WERI-Rb-1 (cell line): ENCODE data around the gene STK11.
"Not testable (repeated sequence)": the region's sequence is repeated elsewhere in the genome, so short reads cannot be mapped to it uniquely, and the experiment has no call there.

ENCODE experiments used
- DNase-seq: peaks from one replicate; pipeline ENCODE4 v3.0.0-alpha.2; 2020
- H3K27ac ChIP-seq: fragments of 250-450 bp; sonication (Bioruptor Pico); 2 replicates; pipeline ENCODE4 v1.5.1; 2020; ENCODE audit warnings: mild to moderate bottlenecking, moderate library complexity
- H3K27me3 ChIP-seq: fragments of 250-450 bp; sonication (Bioruptor Pico); 2 replicates; pipeline ENCODE4 v1.5.1; 2021; ENCODE audit warnings: mild to moderate bottlenecking, low read depth, moderate library complexity; ENCODE audit not compliant: insufficient read depth, severe bottlenecking
- H3K36me3 ChIP-seq: fragments of 250-450 bp; sonication (Bioruptor Pico); 2 replicates; pipeline ENCODE4 v1.5.1; 2020; ENCODE audit warnings: mild to moderate bottlenecking, moderate library complexity
- H3K4me3 ChIP-seq: 2 replicates; pipeline ENCODE4 v1.5.1; 2011; ENCODE audit warnings: low read depth, mild to moderate bottlenecking, control low read depth, low read length
- H3K9me3 ChIP-seq: fragments of 250-450 bp; sonication (Bioruptor Pico); 2 replicates; pipeline ENCODE4 v1.5.1; 2021; ENCODE audit warnings: mild to moderate bottlenecking, moderate library complexity; ENCODE audit not compliant: severe bottlenecking
- CTCF ChIP-seq: IDR thresholded peaks from 2 replicates; pipeline ENCODE4 v1.5.1; 2011; ENCODE audit warnings: low read depth, mild to moderate bottlenecking, control low read depth, inconsistent platforms, low read length

STK11 gene

GRCh38 chr19:1182068-1182467 is 23.5 kb upstream of the STK11 start:
- Histone ChIP-seq H3K27ac (no peak overlapping the region), H3K36me3 (no peaks in the 10 kb centered on the region), H3K27me3 (no peaks in the 10 kb centered on the region), H3K4me3 (no peak overlapping the region), H3K9me3 (no peaks in the 10 kb centered on the region)
- DNase-seq = no peak
- no peak for TF ChIP-seq CTCF

GRCh38 chr19:1182727-1183126 is 22.9 kb upstream of the STK11 start:
- no peak for TF ChIP-seq CTCF
- DNase-seq = no peak
- Histone ChIP-seq H3K27me3 (no peaks in the 10 kb centered on the region), H3K9me3 (no peaks in the 10 kb centered on the region), H3K36me3 (no peaks in the 10 kb centered on the region), H3K4me3 (no peak overlapping the region), H3K27ac (no peak overlapping the region)

- Histone ChIP-seq H3K27me3 (no peaks in the 10 kb centered on the region), H3K27ac (no peak overlapping the region), H3K9me3 (no peaks in the 10 kb centered on the region), H3K4me3 (no peak overlapping the region), H3K36me3 (no peaks in the 10 kb centered on the region)
- no peak for DNase-seq
- no peak for TF ChIP-seq CTCF
Measured at GRCh38 chr19:1183543-1184172, 21.9 kb upstream of the STK11 start.

GRCh38 chr19:1189419-1189818 is 16.2 kb upstream of the STK11 start:
- Histone ChIP-seq H3K4me3 (no peak overlapping the region), H3K27ac (no peak overlapping the region)
- DNase-seq = no peak

GRCh38 chr19:1199531-1199930 is 6.0 kb upstream of the STK11 start:
- no peak for TF ChIP-seq CTCF
- DNase-seq = no peak

More at GRCh38 chr19:1189419-1189818, 16.2 kb upstream of the STK11 start:
- Histone ChIP-seq H3K36me3 (no peaks in the 10 kb centered on the region), H3K27me3 (no peaks in the 10 kb centered on the region), H3K9me3 (no peaks in the 10 kb centered on the region)
- TF ChIP-seq CTCF = no peak

GRCh38 chr19:1200614-1201013 is 5.0 kb upstream of the STK11 start:
- DNase-seq, H3K27me3 ChIP-seq, H3K9me3 ChIP-seq, H3K4me3 ChIP-seq, H3K27ac ChIP-seq, H3K36me3 ChIP-seq: not testable (repeated sequence)

More at GRCh38 chr19:1199531-1199930, 6.0 kb upstream of the STK11 start:
- Histone ChIP-seq H3K36me3 (no peaks in the 10 kb centered on the region), H3K27me3 (no peaks in the 10 kb centered on the region), H3K27ac (no peak overlapping the region), H3K4me3 (no peak overlapping the region), H3K9me3 (no peaks in the 10 kb centered on the region)
